ENCODE results near the gene GRM3.

Gene GRM3

DNA sequence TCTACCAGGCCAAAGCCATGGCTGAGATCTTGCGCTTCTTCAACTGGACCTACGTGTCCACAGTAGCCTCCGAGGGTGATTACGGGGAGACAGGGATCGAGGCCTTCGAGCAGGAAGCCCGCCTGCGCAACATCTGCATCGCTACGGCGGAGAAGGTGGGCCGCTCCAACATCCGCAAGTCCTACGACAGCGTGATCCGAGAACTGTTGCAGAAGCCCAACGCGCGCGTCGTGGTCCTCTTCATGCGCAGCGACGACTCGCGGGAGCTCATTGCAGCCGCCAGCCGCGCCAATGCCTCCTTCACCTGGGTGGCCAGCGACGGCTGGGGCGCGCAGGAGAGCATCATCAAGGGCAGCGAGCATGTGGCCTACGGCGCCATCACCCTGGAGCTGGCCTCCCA lies 142.7 kb downstream of the GRM3 start:
- no peak for DNase-seq (ENCODE audit: low read depth, low spot score)

DNA sequence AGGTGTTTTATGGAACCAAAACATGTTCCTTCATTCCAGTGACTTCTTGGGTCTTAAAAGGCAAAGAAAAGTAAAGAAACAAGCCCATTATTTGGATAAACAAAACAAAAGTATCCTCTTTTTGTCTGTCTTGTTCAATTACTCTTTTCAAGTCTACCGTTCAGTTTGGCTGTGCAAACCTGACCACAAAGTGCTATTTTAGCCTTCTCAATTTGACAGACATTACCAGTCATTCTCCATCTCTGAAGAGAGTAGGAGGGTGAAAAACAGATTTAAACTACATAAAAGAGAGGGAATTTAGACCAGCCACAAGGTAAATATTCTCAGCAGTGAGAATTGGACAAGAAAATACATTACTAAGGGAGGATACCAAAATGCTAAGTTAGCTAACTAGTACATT lies 145.2 kb downstream of the GRM3 start:
- no peak for DNase-seq (ENCODE audit: low read depth, low spot score)

DNA sequence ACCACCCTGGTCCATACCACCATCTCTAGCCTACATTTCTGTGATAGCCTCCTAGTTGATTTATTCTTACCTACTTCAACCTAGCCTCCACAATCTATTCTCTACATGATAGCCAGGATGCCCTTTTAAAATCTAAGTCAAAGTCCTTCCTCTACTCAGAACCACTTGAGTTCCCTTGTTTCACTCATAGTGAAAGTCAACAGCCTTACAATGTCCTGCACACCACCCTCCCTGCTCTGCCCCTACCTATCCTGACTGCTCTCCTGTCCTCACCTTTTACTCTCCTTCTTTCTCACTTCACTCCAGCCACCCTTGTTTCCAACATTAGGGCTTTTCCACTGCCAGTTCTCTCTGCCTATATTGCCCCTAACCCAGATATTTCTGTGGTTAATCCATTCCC lies 146.7 kb downstream of the GRM3 start:
- no peak for DNase-seq (ENCODE audit: low read depth, low spot score)

DNA sequence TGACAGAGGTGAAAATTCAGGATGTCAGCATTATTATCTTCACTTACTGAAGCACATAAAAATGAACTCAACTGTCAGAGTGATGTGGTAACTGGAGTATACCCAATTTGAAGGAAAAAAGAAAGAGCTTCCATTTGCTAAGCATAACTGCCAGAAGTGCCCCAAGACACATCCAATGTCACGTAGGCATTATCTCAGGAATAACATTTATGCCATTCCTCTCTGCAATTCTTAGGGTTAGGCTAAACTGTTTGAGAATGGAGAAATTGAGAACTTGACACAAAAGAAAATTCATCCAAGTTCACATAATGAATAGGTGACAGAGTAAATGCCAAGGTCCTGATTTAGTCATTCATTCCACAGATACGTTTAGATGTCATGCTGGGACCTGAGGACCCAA lies 148.6 kb downstream of the GRM3 start:
- no peak for DNase-seq (ENCODE audit: low read depth, low spot score)

DNA sequence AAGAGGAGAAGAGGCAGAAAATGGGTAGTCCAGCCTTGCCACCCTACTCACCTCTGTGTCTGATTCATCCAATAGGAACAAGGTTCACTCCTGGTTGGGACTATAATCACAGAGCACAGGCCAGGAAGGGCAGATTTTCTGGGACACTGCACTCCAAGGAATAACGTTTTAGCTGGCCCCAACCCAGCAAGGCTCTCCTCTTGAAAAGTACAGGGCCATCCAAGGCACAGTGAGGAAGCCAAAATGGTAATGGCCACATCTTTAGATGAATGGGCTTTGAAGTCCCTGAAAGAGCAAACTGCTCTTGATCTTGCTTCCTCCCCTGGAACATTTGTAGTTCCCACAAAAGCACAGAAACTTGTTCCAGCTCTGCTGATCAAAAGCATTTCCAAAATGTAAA lies 149.4 kb downstream of the GRM3 start:
- DNase-seq (ENCODE audit: low read depth, low spot score) = no peak

DNA sequence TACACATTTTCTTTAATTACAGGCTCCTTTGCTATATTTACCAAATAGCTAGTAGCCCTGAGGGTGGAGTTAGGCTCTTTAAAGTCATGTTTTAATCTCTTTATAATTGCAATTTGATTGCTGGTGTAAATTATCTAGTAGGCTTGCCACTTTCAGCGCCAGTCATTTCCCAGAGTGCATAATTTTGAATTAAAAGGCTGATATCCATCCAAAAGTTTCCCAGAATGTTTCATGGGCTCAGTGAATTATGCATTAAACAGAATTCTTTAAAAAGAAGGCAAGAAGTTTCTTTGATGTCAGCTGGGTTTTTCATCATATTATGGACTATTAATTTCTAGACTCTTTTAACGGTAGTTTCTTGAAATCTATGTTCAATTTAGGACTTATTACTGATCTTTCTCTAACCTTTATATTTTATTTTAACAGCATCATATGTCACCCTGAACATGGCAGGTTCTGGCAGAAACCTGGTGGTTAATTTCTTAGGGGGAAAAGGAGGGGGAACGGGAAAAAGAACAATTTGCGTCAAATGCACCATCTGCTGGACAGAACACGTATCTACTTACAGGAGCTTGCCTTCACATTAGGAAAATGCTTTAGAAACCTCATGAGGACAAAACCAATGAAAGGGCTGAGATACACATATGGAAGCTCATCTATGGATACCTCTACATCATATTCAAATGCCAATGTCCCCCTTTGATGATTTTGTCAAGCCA lies 171.1 kb downstream of the GRM3 start:
- DNase-seq (ENCODE audit: low read depth, low spot score) = no peak

DNA sequence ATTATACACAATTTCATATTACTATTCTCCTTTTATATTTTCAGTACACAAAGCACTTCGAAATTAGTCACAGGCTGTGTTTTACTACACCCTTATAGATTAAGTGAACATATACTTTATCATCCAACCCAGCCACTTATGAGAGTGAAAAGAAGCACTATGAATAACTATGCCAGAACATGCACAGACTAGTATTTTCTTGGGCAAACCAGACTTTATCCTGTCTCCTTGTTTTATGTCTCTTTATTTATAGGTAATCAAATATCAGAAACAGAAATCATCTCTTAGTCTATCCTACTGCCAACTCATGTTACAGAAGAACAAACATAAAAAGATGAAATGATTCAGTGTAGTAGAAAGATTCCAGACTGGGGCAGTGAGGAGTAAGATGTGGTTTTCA lies 171.8 kb downstream of the GRM3 start:
- no peak for DNase-seq (ENCODE audit: low read depth, low spot score)

DNA sequence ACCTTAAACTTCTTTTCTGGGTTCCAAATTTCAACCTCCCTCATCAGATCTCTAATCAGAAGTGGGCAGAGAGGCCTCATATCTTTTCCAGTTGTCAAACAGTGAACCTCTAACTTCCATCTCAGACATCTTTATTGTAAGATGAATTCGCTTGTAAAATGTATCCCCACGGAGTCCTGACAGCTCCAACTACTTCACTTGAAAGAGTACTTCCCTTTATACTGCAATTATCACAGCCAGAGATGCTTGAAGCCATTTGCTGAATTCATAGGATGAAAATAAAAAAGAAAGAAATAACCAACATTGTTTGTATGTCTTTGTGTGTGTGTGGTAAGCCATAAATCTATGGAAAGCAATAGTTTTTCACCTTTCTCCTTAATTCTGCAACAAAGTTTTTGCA lies 175.2 kb downstream of the GRM3 start:
- no peak for DNase-seq (ENCODE audit: low read depth, low spot score)

DNA sequence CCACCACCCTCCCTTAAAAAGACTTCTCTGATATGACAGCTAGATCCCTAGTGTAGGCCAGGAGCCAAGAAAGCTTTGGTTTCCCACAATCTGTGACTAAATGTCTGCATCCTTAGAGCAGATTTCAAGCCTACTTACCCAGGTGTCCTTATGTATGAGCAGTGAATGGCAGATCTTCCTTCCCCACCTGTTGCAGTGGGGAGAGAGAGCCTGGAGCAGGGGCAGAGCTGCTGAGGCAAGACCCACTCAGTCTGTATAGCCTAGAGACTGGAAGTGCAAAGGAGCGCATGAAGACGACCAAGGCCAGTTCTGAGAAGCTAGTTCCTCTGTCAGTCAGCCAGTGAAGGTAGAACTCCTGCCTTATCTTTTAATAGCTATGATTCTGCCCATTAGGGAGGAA lies 180.1 kb downstream of the GRM3 start:
- DNase-seq (ENCODE audit: low read depth, low spot score) = no peak

DNA sequence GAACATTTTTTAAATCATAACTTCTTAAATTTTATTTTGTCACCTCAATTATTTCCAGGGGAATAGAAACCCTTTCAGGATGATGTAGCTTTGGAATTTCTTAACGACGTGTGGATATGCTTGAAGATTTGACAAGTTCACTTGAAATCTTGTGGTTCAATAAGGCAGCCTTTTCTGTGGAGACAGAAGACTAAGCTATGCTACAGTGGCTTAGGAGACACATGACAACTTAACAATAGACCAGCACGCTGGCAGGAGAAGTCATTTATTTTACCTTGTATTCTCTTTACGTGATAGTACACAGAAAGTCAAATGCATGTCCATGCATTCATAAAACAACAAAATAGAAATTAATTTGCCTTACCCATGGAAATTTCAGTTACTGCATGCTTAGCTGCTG lies 181.6 kb downstream of the GRM3 start:
- DNase-seq (ENCODE audit: low read depth, low spot score) = no peak

DNA sequence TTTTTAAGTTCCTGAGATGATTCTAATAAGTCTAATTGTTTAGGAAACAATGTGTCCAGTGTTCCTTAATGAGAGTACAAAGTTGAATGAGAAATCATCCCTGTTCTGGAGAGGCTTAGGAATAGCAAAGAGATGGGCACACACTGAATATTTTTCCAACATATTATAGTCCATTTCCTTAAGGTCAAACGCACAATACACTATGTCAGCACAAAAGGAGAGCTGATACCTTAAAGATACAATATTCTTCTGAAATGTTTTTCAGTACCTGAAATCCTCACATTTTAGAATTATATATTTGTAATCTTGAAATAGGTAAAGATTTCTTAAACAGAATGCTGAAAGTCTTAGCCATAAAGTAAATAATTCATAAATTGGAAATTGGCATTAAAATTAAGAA lies 183.2 kb downstream of the GRM3 start:
- DNase-seq (ENCODE audit: low read depth, low spot score) = no peak

DNA sequence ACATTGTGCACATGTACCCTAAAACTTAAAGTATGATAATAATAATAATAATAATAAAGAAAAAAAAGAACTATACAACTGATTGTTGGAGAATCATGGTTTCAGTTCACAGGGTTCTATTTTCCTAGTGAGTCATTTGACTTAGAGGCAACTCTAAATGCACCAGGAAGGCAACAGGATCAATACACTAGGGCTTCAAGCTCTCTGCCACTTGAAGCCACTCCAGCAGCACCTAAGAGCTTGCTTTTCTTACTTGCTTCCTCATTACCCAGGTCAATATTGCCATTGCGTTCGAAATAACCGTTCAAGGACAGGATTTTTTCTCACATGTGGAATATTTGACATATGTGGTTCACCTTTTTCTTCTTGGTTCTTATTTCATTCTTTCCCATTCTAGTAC lies 189.7 kb downstream of the GRM3 start:
- no peak for DNase-seq (ENCODE audit: low read depth, low spot score)

DNA sequence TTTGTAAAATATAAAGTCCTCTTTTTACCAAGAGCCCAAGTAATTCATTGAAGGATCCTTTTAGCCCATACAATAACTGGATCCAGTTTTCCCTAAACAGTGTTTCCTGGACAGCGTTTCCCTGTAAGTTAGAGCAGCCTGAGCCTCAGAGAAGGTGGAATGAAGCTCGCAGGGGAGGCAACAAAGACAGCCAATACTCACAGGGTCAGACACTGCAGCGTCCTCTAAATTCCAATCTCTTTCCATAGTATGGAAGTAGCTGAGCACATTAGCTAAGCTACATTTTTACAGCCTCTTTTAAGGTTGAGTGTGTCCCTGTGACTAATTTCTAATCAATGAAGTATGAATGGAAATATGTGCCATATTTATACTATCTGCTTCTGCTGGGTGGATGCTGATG lies 193.5 kb downstream of the GRM3 start:
- no peak for DNase-seq (ENCODE audit: low read depth, low spot score)

DNA sequence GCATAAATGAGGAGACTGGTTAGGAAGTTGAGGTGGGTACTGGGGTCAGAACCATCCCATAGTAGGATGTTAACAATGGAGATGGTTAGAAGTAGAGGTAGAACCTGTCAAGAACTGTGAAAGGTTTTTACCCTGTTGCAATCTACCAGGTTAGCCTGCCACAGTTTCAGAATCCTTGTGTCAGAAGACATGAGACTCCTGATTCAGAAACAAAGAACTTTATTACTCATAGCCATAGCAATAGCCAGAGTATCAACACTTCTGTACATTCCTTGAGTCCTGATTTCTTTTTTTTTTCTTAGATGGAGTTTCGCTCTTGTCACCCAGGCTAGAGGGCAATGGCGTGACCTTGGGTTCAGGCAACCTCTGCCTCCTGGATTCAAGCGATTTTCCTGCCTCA lies 200.9 kb downstream of the GRM3 start:
- no peak for DNase-seq (ENCODE audit: low read depth, low spot score)

DNA sequence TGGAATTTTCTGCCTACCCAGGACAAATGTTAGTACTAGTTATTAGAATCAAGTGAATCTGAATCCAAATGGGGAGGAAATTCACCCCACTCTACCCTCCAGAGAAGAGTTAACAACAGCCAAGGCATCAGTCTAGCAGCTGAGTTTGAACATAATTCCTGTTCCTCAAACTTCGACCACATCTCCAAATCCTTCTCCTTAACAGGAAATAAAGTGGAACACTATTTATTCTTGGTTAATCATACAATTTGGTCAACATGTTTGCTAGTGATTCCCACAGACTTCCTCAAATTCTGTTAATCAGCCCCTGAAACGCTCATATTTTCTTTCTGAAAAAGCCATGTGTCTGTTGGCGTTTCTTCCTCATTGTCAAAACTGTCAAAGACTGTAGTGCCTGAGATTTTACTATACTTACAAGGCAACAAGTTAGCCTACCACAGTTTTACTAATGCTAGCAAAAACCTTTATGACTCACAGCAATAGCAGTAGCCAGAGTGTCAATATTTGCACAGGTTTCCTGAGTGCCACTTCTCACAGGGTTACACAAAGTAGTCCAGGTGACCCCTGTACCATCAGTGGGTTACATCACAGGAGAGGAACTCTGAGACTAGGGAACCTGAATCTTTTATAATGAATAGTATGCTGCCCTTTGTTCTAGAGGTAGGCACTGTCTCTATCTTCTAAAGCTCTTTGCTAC lies 202.9 kb downstream of the GRM3 start:
- no peak for DNase-seq (ENCODE audit: low read depth, low spot score)

DNA sequence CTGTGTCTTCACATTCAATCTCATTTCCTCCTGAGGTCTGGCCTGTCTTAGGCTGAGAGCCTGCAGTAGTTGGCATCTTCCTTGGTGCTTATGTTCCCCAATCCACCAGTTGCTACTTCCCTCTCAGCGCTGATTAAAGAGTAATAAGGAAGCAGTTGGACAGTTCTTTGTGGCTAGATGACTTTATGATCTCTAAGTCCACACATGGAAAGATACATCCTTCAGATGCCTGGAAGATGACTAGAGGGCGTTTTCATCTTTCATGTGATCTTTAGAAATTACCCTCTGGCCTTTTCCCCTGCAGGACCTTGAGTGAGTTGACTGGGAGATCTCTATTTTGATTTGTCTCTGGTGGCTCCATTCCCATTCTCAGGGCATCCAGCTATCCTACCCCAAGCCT lies 204.5 kb downstream of the GRM3 start:
- DNase-seq (ENCODE audit: low read depth, low spot score) = no peak

DNA sequence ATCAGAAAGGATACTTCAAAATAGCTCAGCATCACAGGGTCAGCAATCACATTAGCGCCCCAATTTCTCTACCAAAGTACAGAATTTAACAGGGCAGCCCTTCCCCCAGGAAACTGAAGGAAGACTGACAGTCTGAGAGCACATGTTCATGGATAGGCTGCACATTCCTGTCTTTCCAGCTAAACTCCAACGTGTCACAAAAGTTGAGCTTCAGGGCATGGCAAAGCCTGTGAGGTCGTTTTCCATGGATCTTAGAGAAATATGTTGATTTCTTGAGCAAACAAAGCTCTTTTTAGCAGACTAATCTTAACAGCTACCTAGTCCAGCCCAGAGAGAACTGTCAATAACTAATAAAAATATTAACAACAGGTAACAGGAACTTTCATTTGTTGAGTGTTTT lies 207.9 kb downstream of the GRM3 start:
- no peak for DNase-seq (ENCODE audit: low read depth, low spot score)

DNA sequence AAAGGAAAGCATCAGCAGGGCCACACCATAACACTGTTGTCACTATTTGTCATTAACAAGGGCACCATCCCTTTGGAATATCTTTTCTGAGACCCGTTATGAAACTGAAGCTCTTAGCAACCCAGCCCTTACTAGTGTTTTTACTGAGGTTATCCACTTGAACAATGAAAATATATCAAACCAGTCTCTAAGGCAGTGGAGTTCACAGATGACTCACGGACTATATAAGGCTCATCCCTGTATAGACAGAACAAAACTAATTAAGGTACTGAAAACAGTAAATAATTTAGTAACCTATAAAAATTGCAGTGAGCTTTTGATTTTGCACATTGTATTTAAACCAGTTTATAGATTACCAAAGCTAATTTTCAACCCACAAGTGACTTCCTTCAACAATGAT lies 219.7 kb downstream of the GRM3 start:
- DNase-seq (ENCODE audit: low read depth, low spot score) = no peak

DNA sequence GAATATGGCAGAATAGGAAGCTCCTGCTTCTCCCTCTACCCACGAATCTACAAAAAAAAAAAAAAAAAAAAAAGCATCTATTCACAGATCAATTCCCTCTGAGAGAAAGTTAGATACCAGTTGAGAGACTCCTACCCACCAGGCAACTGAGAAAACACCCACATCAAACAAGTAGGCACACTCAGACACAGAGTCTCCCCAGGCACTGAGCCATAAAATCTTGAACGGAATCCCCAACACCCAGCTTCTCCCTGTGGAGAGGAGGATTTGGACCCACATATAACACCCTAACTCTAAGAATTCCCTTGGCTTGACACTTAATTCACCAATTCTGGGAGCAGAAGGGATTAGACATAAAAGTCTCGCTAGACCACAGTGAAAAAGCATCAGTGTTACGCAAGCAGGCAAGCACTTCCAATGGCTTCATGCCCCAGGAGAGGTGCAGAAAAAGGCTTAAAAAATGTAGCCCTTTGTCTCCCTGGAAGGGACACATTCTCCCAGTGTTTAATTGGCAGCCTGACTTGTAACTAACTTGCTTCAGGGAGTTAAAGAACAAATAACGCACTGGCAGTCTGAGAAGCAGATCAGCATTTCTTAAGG lies 223.6 kb downstream of the GRM3 start:
- DNase-seq (ENCODE audit: low read depth, low spot score) = no peak

DNA sequence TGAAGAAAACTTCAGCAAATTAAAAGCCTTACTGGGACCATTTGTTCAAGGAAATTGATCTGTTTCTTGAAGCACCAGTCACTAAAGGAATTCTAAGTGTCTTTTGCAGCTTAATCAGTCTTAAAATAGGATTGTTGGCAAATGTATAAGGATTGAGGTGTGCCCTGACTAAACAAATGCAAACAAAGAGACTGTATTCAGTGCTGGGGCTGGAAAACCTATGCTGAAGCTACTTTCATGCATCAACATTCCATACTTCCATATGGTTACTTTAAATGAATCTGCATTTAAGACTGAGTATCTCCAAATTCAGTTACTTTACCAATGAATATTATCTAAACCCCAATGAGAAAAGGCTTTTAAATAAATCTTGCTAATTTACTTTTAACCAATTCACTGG lies 232.4 kb downstream of the GRM3 start:
- no peak for DNase-seq (ENCODE audit: low read depth, low spot score)

DNA sequence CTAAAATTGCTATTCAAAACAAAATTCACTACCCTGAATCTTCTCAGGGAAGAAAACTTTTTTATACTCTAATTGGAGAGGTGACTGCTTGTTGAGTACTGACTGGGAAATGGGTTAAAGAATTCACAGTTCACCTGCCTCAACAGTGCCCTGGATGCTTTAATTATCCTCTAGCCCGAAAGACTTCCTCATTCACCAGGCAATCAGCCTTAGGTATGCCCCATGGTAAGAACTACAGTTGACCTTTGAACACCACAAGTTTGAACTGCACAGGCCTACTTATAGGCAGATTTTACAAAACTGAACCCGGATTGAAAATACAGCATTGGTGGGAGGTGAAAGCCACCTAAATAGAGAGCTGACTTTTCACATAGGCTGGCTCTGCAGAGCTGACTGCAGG lies 240.4 kb downstream of the GRM3 start:
- DNase-seq (ENCODE audit: low read depth, low spot score) = no peak

DNA sequence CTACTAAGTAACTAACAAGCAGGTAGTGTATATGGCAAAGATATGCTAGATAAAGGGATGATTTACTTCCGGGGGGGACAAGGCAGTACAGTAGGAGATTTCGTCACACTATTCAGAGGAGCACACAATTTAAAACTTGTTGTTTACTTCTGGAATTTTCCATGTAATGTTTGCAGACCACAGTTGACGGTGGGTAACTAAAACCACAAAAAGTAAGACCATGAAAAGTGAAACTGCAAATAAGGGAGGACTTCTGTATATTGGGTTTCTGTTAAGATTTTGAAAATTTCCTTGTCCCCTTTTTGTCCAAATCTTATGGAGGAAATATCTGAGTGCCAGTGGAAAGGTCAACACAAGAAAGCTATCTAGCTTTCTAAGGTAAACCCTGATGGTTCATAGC lies 245.8 kb downstream of the GRM3 start:
- no peak for DNase-seq (ENCODE audit: low read depth, low spot score)

DNA sequence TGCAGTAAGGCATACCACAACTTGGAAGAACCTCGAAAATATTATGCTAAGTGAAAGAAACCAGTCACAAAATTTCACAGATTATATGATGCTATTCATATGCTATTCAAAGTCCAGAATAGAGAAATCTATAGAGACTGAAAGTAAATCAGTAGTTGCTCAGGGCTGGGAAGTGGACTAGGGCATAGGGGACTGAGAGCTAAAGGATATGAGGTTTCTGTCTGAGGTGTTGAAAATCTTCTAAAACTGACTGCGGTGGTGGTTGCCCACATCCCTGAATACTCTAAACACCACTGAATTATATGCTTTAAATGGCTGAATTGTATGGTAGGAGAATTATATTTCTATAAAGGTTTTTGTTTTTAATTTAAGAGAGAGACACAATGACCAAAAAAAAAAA lies 254.5 kb downstream of the GRM3 start:
- DNase-seq (ENCODE audit: low read depth, low spot score) = no peak

Measured in smooth muscle cell of the brain vasculature (primary cell).